ENCODE data around the gene ZNG1A.
"Not testable (repeated sequence)": the region's sequence is repeated elsewhere in the genome, so short reads cannot be mapped to it uniquely, and the experiment has no call there.

DNA sequence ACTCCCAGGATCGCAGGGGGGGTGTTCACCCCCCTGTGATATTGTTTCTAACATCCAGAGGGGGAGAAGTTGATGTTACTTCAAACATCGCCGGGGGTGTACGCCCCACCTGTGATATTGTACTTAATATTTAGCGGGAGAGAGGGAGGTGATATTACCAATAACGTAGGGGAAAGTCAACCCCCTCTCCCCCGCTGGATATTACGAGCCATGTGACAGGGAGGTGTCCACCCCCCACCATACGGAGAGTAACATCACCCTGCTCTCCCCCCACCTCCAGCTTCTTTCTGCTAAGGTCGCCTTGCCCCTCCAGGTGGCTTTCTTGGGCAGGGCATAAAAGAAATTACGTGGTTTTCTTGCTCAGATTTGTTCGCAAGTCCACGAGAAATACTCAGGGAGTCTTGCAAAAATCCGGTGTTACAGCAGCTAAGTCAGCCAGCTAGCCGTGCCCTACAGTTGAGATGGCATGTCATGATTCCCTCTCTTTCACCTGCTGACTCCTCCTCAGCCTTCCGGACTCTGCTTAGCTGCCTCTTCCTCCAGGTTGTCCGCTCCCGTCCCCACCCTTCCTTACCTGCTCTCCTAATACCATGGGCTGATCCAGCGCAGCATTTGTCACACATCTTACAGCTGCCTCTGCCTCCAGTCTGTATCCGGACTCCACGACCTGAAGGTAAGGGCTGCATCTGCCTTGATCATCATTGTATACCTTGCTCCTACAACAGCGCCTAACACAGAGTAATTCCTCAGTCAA, 69.9 kb downstream of the ZNG1A start:
- TF ChIP-seq, protein P1, sequence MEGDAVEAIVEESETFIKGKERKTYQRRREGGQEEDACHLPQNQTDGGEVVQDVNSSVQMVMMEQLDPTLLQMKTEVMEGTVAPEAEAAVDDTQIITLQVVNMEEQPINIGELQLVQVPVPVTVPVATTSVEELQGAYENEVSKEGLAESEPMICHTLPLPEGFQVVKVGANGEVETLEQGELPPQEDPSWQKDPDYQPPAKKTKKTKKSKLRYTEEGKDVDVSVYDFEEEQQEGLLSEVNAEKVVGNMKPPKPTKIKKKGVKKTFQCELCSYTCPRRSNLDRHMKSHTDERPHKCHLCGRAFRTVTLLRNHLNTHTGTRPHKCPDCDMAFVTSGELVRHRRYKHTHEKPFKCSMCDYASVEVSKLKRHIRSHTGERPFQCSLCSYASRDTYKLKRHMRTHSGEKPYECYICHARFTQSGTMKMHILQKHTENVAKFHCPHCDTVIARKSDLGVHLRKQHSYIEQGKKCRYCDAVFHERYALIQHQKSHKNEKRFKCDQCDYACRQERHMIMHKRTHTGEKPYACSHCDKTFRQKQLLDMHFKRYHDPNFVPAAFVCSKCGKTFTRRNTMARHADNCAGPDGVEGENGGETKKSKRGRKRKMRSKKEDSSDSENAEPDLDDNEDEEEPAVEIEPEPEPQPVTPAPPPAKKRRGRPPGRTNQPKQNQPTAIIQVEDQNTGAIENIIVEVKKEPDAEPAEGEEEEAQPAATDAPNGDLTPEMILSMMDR (tag by site-specific recombination; IDR thresholded peaks at IDR 0.05), result not testable (repeated sequence)
- not testable (repeated sequence) for TF ChIP-seq ZBTB7A (tag by site-specific recombination; IDR thresholded peaks at IDR 0.05; ENCODE audit: low read depth); ZFP37 (tag by site-specific recombination; IDR thresholded peaks at IDR 0.05); ZNF37A (tag by site-specific recombination; IDR thresholded peaks at IDR 0.05); YY1 (tag by site-specific recombination; IDR thresholded peaks at IDR 0.05); ZNF785 (tag by site-specific recombination; IDR thresholded peaks at IDR 0.05); ZNF707 (tag by site-specific recombination; IDR thresholded peaks at IDR 0.05)
- TF ChIP-seq, protein P2, sequence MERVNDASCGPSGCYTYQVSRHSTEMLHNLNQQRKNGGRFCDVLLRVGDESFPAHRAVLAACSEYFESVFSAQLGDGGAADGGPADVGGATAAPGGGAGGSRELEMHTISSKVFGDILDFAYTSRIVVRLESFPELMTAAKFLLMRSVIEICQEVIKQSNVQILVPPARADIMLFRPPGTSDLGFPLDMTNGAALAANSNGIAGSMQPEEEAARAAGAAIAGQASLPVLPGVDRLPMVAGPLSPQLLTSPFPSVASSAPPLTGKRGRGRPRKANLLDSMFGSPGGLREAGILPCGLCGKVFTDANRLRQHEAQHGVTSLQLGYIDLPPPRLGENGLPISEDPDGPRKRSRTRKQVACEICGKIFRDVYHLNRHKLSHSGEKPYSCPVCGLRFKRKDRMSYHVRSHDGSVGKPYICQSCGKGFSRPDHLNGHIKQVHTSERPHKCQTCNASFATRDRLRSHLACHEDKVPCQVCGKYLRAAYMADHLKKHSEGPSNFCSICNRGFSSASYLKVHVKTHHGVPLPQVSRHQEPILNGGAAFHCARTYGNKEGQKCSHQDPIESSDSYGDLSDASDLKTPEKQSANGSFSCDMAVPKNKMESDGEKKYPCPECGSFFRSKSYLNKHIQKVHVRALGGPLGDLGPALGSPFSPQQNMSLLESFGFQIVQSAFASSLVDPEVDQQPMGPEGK (tag by site-specific recombination; IDR thresholded peaks at IDR 0.05), result not testable (repeated sequence)
- TF ChIP-seq, protein P3, sequence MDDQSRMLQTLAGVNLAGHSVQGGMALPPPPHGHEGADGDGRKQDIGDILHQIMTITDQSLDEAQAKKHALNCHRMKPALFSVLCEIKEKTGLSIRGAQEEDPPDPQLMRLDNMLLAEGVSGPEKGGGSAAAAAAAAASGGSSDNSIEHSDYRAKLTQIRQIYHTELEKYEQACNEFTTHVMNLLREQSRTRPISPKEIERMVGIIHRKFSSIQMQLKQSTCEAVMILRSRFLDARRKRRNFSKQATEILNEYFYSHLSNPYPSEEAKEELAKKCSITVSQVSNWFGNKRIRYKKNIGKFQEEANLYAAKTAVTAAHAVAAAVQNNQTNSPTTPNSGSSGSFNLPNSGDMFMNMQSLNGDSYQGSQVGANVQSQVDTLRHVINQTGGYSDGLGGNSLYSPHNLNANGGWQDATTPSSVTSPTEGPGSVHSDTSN (CRISPR knock-in tag; IDR thresholded peaks at IDR 0.05), result not testable (repeated sequence)
- TF ChIP-seq, protein P4, sequence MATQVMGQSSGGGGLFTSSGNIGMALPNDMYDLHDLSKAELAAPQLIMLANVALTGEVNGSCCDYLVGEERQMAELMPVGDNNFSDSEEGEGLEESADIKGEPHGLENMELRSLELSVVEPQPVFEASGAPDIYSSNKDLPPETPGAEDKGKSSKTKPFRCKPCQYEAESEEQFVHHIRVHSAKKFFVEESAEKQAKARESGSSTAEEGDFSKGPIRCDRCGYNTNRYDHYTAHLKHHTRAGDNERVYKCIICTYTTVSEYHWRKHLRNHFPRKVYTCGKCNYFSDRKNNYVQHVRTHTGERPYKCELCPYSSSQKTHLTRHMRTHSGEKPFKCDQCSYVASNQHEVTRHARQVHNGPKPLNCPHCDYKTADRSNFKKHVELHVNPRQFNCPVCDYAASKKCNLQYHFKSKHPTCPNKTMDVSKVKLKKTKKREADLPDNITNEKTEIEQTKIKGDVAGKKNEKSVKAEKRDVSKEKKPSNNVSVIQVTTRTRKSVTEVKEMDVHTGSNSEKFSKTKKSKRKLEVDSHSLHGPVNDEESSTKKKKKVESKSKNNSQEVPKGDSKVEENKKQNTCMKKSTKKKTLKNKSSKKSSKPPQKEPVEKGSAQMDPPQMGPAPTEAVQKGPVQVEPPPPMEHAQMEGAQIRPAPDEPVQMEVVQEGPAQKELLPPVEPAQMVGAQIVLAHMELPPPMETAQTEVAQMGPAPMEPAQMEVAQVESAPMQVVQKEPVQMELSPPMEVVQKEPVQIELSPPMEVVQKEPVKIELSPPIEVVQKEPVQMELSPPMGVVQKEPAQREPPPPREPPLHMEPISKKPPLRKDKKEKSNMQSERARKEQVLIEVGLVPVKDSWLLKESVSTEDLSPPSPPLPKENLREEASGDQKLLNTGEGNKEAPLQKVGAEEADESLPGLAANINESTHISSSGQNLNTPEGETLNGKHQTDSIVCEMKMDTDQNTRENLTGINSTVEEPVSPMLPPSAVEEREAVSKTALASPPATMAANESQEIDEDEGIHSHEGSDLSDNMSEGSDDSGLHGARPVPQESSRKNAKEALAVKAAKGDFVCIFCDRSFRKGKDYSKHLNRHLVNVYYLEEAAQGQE (tag by site-specific recombination; IDR thresholded peaks at IDR 0.05), result not testable (repeated sequence)
